Aorta (tissue), 5 donors: ENCODE measurements around the gene CDX2. TPM values are rescaled to one million over a fixed set of nuclear protein-coding genes. Genes with fewer than 3 reads are reported as not detected.

Experiments used
- ATAC-seq: fragments of 200-7000 bp; cut with Tn5 transposase; one replicate; pipeline ENCODE4 v1.9.1; 2022; ENCODE audit warnings: moderate library complexity; ENCODE audit not compliant: low FRiP score
- DNase-seq, 2 donors: peaks; one replicate each; pipeline ENCODE4 v3.0.0-alpha.2; 2020
- H3K27ac ChIP-seq, 2 donors: one replicate each; pipeline ENCODE4 v1.5.1; 2013; ENCODE audit warnings: low read length in 2 of 2, mild to moderate bottlenecking in 2 of 2, moderate library complexity in 2 of 2, control low read depth in 1 of 2, inconsistent platforms in 1 of 2, low read depth in 1 of 2
- H3K27me3 ChIP-seq, 2 donors: one replicate each; pipeline ENCODE4 v1.6.1; 2013; ENCODE audit warnings: control low read depth in 1 of 2, low read length in 1 of 2, mild to moderate bottlenecking in 1 of 2, moderate library complexity in 1 of 2; ENCODE audit not compliant: insufficient read depth in 2 of 2, control insufficient read depth in 1 of 2
- H3K36me3 ChIP-seq, 2 donors: one replicate each; pipeline ENCODE4 v1.6.1; 2013; ENCODE audit warnings: control low read depth in 1 of 2, low read length in 1 of 2, mild to moderate bottlenecking in 1 of 2; ENCODE audit not compliant: insufficient read depth in 2 of 2, control insufficient read depth in 1 of 2
- H3K4me1 ChIP-seq, 2 donors: one replicate each; pipeline ENCODE4 v1.6.1; 2013; ENCODE audit warnings: low read length in 2 of 2, control low read depth in 1 of 2, mild to moderate bottlenecking in 1 of 2, moderate library complexity in 1 of 2; ENCODE audit not compliant: insufficient read depth in 2 of 2, control insufficient read depth in 1 of 2
- H3K4me3 ChIP-seq, 2 donors: one replicate each; pipeline ENCODE4 v1.5.1; 2013; ENCODE audit warnings: low read length in 2 of 2, control low read depth in 1 of 2, mild to moderate bottlenecking in 1 of 2
- H3K9me3 ChIP-seq: one replicate; pipeline ENCODE4 v1.6.1; 2013; ENCODE audit warnings: mild to moderate bottlenecking, low read length; ENCODE audit not compliant: control insufficient read depth
- WGBS, 2 donors: extraction: QIAGEN DNeasy Blood & Tissue Kit; methylation state at CpG; one replicate each; pipeline ENCODE4 v1.1.7; 2013; 5-methylcytosine and 5-hydroxymethylcytosine counted together
- intact Hi-C, 2 donors: fragments of 100-400 bp; cut with DNase I; formaldehyde crosslinking; loops; one replicate each; pipeline versions ENCODE4 v1.14.2 to v1.15.0; 2022
- polyA plus RNA-seq, 2 donors: library from polyadenylated mRNA; stranded (reverse); fragments of 200-250 nt; gene quantifications; one replicate each; pipeline ENCODE4 v1.2.3, GENCODE V29; 2013
- total RNA-seq, 2 donors: library from RNA; stranded (reverse); fragmentation: NEBNext Ultra II Directional; extraction: Animal tissue kit (Norgen Biotek cat#: 25700); gene quantifications; one replicate each; pipeline ENCODE4 v1.2.1, GENCODE V29; 2021
- donor health status: healthy with polysubstance abuse.
- donor health status: Bipolar disorder and iron deficiency.
- donor health status: DM: no; HTN: no; CAD: no.
- donor health status: DM: no; HTN: no; CAD: no.
- donor health status: DM: yes; HTN: yes; CAD: no.

The CDX2 gene
- total and polyA plus RNA-seq, 4 donors = 27.7 TPM; not detected in 3

DNA sequence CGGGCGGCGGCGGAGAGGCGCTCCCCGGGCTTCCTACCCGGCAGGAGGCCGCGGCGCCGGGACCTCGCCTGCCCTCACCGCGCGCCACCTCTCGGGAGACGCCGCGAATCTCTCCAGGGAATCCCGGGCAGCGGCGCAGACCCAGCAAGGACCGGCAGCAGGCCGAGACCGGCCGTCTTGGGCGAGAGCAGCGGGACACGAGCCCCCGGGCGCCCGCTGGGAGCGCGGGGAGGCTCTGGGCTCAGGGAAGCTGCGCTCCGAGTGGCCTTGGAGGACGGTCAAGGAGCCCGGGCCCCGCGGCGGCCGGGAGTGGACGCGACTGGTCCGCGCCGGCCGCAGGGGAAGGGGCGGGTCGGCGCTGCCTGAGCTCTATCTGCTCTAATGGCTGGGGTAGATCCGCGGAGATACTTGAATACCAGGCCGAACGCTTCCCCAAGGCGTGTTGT, 14.7 kb downstream of the CDX2 start:
- Histone ChIP-seq H3K27me3 (no peaks in the 10 kb centered on the region), H3K27ac (no peak overlapping the region), H3K36me3 (no peaks in the 10 kb centered on the region), H3K9me3 (no peaks in the 10 kb centered on the region), H3K4me1 (no peaks in the 10 kb centered on the region), H3K4me3 (peak overlapping the region; percentile 14)
- intact Hi-C loops = loop anchor here (10.0 kb wide), 1 partner anchor 120 kb away; no protein-coding TSS in a partner anchor
- WGBS, 2 donors = 3 to 5% methylated on average over 42 to 56 of the region's 56 CpGs
- ATAC-seq (peak; percentile 58), DNase-seq (no peak)

DNA sequence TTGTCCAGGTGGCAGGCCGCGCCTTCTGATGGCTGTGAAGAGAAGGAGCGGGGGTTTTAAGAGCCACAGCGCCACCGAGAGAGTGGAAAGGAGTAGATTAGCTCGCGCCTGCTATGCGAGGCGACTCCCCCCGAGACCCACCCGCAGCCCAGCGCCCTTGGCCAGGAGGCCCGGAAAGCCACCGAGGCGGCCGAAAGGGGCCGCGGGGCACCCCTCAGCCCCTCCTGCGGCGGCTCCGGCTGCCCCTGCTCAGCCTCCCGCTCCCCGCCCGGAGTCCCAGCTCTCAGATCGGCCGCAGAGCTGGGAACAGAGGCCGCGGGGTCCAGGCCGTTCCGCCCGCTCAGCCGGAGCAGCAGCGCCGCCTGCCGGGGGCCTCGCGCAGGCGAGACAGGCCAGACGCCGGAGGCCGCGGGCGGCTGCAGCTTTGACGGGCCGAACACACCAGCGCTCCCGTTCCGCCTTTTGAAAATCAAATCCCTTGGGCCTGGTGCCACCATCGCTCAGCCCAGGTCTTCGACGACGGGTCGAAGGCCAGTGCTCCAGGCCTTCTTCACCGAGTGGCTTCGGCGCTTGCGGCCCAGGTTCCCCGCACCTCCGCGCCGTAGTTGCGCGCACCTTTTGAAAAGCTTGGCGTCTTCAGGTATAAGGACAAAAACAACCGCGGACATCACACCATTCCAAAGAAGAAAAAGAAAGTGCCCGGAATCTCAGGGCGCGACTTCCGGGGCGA, 15.3 kb downstream of the CDX2 start:
- intact Hi-C loops = loop anchor here (10.0 kb wide), 1 partner anchor 119 kb away; no protein-coding TSS in a partner anchor
- DNase-seq = peak; percentile 84 to 89

DNA sequence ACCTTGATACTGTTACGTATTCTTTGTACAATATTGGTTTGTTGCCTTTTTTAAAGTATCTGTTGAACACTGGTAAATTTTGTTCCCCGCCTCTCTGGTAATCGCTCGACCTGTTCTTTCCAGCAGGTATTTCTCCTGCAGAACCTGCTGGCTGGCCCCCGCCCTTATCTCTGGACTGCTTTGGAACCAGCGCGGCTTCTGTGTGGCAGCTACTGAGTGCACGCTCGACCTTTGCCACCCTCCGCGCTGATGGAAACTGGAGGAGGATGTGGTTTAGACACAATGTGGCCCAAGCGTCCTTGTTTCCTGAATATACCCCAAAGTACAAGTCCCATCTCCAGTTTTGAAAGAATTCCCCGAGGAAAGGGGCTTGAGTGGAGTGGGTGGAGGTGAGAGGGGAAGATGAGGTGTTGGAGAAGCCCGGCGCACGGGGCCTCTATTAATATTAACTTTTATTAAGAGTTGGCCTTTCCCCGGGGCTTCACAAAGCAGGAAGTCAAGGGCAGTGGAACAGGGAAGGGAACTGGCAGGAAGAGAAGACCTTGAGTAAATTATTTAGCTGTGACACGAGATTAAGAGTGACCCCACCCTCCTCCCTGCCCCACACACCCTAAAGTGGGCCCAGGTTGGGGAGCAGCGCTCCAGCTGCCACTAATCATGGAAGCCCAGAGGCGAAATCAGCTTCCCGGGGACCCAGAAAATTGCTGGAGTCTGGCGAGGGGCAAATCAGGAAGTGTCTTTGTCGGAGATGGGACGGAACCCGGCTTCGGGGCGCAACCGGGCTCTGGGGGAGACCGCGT, 16.0 kb downstream of the CDX2 start:
- ATAC-seq (no peak), DNase-seq (no peak)
- Histone ChIP-seq H3K9me3 (no peaks in the 10 kb centered on the region), H3K36me3 (no peaks in the 10 kb centered on the region), H3K27me3 (no peaks in the 10 kb centered on the region), H3K27ac (no peak overlapping the region), H3K4me1 (no peaks in the 10 kb centered on the region), H3K4me3 (peak overlapping the region in 1 of 2 donors; percentile 14)
- intact Hi-C loops = loop anchor here (10.0 kb wide), 1 partner anchor 118 kb away; no protein-coding TSS in a partner anchor
- 43 to 47% methylated on average over 30 of the region's 30 CpGs for WGBS, 2 donors

More for the DNA sequence above, 15.3 kb downstream of the CDX2 start:
- peak overlapping the region in 1 of 2 donors; percentile 14 for H3K4me3 ChIP-seq
- ATAC-seq = peak; percentile 94
- no peaks in the 10 kb centered on the region for H3K9me3 ChIP-seq
- H3K27ac ChIP-seq = no peak overlapping the region
- H3K4me1 ChIP-seq = no peaks in the 10 kb centered on the region
- no peaks in the 10 kb centered on the region for H3K36me3 ChIP-seq
- H3K27me3 ChIP-seq = no peaks in the 10 kb centered on the region
- 3 to 4% methylated on average over 57 to 71 of the region's 71 CpGs for WGBS, 2 donors

DNA sequence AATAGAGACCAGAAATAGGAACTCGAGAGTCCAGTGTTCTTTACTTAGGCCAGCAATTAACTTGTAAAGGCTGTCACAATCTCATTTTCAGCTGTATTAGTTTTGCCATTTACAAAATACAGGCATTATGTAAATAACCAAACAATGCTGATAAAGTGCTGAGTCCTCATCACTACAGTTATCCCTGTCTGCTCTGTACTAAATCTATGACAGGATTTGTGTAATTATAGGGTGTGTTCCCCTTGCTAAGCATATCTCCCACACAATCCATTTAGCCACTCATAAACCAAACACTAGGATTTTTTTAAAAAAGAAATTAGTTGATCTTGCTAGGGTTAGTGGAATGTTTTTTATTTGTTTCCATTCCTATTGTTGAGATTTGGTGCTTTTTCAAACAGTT, 26.1 kb downstream of the CDX2 start:
- Histone ChIP-seq H3K9me3 (peaks cover 6% of the 10 kb centered on the region), H3K27ac (no peak overlapping the region), H3K4me3 (no peak overlapping the region), H3K4me1 (no peaks in the 10 kb centered on the region), H3K36me3 (no peaks in the 10 kb centered on the region), H3K27me3 (peaks cover 0 to 2% of the 10 kb centered on the region in 2 donors)
- ATAC-seq (no peak), DNase-seq (no peak)
- 88 to 94% methylated on average over 1 of the region's 1 CpG for WGBS, 2 donors
- intact Hi-C loops = no loop called here

DNA sequence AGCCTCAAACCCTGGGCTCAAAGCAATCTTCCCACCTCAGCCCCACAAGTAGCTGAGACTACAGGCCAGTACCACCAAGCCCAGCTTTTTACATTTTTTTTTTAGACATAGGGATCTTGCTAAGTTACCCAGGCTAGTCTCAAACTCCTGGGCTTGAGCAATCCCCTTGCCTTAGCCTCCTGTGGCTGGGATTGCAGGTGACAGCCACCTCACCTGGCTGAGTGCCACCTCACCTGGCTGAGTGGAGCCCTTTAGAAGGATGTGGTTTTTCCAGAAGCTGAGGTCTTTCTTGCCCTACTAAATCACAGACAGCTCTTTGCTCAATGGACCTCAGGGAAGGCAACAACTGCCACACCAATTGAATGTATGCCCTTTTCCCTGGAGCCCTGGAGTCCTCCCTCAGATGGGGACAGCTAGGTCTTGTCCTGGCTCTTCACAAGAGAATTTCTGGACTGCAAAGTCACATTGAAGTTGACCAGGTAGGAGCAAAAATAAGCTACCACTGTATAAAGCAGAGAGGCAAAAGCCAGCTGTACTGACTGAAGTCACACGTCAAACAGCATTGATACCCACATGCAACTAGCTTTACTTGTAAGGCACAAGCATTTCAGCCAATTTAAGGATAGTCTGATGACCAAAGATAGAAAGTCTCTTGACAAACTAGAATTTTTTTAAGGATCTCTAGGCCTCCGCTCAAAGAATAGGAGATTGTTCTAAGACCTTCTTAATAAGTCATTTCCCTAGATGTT, 35.4 kb downstream of the CDX2 start:
- no peaks in the 10 kb centered on the region for H3K36me3 ChIP-seq
- H3K27me3 ChIP-seq = peaks cover 1 to 3% of the 10 kb centered on the region in 2 donors
- H3K9me3 ChIP-seq = peaks cover 1% of the 10 kb centered on the region
- DNase-seq (no peak), ATAC-seq (no peak)
- no peak overlapping the region for H3K4me3 ChIP-seq
- H3K27ac ChIP-seq = no peak overlapping the region
- intact Hi-C loops = no loop called here
- WGBS, 2 donors = 64 to 71% methylated on average over 2 of the region's 2 CpGs
- no peaks in the 10 kb centered on the region for H3K4me1 ChIP-seq

DNA sequence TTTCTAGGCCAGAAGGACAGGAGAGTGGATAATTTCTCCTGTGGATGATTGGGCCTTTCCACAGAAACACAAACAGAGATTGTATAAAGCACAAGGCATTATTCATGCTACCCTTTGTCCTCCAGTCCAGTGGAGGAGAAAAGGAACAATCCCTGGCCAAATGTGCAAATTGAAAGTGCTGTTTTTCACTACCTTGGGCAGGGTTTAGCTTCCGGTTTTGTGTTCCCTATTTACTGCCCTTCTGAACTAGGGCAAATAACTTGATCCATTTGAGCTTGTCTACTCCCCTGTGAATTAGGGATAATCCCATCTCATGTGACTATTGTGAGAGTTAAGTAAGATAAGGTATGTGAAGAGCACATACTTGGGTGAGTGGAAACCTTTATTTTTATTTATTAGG, 36.0 kb downstream of the CDX2 start:
- Histone ChIP-seq H3K27ac (no peak overlapping the region), H3K9me3 (peaks cover 1% of the 10 kb centered on the region), H3K4me3 (no peak overlapping the region), H3K36me3 (no peaks in the 10 kb centered on the region), H3K27me3 (peaks cover 1 to 3% of the 10 kb centered on the region in 2 donors), H3K4me1 (no peaks in the 10 kb centered on the region)
- DNase-seq = no peak
- WGBS, 2 donors = 76 to 83% methylated on average over 1 of the region's 1 CpG
- intact Hi-C loops = no loop called here
- ATAC-seq = no peak

DNA sequence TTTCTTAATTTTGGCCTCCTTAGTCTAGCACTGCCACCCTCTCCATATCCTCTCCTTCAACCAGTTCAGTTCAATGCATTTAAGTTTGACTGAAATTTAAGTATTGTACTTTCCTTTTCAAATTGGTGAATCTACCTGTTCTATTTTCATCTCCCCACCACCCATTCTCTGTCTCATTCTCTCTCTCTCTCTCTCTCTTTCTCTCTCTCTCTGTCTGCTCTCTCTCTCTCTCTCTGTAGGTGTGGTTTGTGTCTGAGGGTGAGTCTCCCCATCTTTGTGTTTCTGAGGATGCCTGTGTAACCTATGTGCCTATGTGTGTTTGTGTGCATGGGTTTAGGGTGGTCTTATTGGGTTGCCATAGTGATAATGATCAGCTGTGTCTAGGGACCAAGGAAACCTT, 39.2 kb downstream of the CDX2 start:
- no peak overlapping the region for H3K27ac ChIP-seq
- H3K4me3 ChIP-seq = no peak overlapping the region
- H3K36me3 ChIP-seq = no peaks in the 10 kb centered on the region
- H3K4me1 ChIP-seq = no peaks in the 10 kb centered on the region
- peaks cover 1% of the 10 kb centered on the region for H3K9me3 ChIP-seq
- intact Hi-C loops = no loop called here
- no peak for ATAC-seq
- H3K27me3 ChIP-seq = peaks cover 1 to 3% of the 10 kb centered on the region in 2 donors
- DNase-seq = no peak
